Keratinocyte (primary cell): ENCODE results near the gene SFSWAP.

Experiments used
- CTCF ChIP-seq, 3 experiments: IDR thresholded peaks in 1 of 3; conservative IDR thresholded peaks in 1 of 3; optimal IDR thresholded peaks in 1 of 3; 2 replicates in 2 of 3; 3 replicates in 1 of 3; pipeline versions ENCODE3 to v1.5.1; 2011; ENCODE audit warnings: low read length in 3 of 3, mild to moderate bottlenecking in 3 of 3, moderate library complexity in 2 of 3, control low read depth in 1 of 3, inconsistent platforms in 1 of 3; ENCODE audit not compliant: insufficient read depth in 2 of 3; ENCODE audit errors: extremely low read depth in 1 of 3
- EZH2 ChIP-seq: IDR thresholded peaks from one replicate; pipeline ENCODE4 v1.6.1; 2012; ENCODE audit warnings: inconsistent platforms, mild to moderate bottlenecking, low read length, moderate library complexity

- no peak for TF ChIP-seq CTCF (optimal IDR thresholded peaks at IDR 0.05 in 1 of 3, IDR thresholded peaks at IDR 0.05 in 1 of 3, conservative IDR thresholded peaks at IDR 0.05 in 1 of 3; ENCODE audit: extremely low read depth in 1 of 3, insufficient read depth in 2 of 3, low read length in 3 of 3)
- TF ChIP-seq EZH2, result no peak
Observed at GRCh38 chr12:131826097-131826928, 115.4 kb downstream of the SFSWAP start.
